Measurements from ENCODE around the gene IQCN. TPM values are rescaled to one million over a fixed set of nuclear protein-coding genes. Genes with fewer than 3 reads are reported as not detected.

The IQCN gene
- total and polyA plus RNA-seq, 10 of the 15 experiments (the other 5 are each of a cell fraction or from before 2014, with no cell fraction given): 0.01 to 0.54 (median 0.23) TPM; not detected in 3

- TF ChIP-seq EED (IDR thresholded peaks at IDR 0.05; ENCODE audit: low read depth): no peak
- no peak for TF ChIP-seq USF2 (IDR thresholded peaks at IDR 0.05; ENCODE audit: borderline replicate concordance, low read depth, low read length)
- no peak for TF ChIP-seq CBX3 (IDR thresholded peaks at IDR 0.05; ENCODE audit: borderline replicate concordance, low read depth)
- no peak for TF ChIP-seq RUNX3 (IDR thresholded peaks at IDR 0.05; ENCODE audit: low read length)
- no peak for TF ChIP-seq CHD1 (IDR thresholded peaks at IDR 0.05; ENCODE audit: low read depth, low read length)
- no peak for TF ChIP-seq ATF3 (IDR thresholded peaks at IDR 0.05; ENCODE audit: borderline replicate concordance, extremely low read depth, low read depth, low read length)
Observed at GRCh38 chr19:18223860-18224524, 50.3 kb downstream of the IQCN start (continued).

- ATAC-seq (no peak), FAIRE-seq (no peak), DNase-seq (ENCODE audit: low read depth, low spot score) (no peak)
- H3K27me3 ChIP-seq (replicated peaks in 1 of 2; ENCODE audit: control insufficient read depth in 2 of 2, insufficient read depth in 2 of 2, low read length in 1 of 2): peaks cover 0 to 7% of the 10 kb centered on the region in 2 experiments; a peak in 2 of 4 replicates
- ChIA-PET CTCF (interaction anchor here (0.6 to 1.6 kb wide), 5 partner anchors 12 to 105 kb away, joined by 3 to 7 read pairs (median 3); a partner anchor contains a TSS), RAD21 (ENCODE audit: unreplicated experiment) (no interaction called here), SMC1A (ENCODE audit: uncharacterized antibody, unreplicated experiment) (interaction anchor here (0.6 to 2.2 kb wide), 5 partner anchors 10 to 114 kb away, joined by 3 to 7 read pairs (median 3); a partner anchor contains a TSS), POLR2A (interaction anchor here (0.6 to 2.4 kb wide), 4 partner anchors 16 to 123 kb away, joined by 3 to 9 read pairs (median 6); partner anchors contain the start of gene RAB3A)
- WGBS (ENCODE audit: insufficient coverage, insufficient replicate concordance, low lambda C conversion rate, missing lambda C conversion rate): 30% methylated on average over 24 of the region's 25 CpGs
- H2AFZ ChIP-seq (ENCODE audit: control insufficient read depth, low read depth, low read length): no peak overlapping the region
- peaks cover 9% of the 10 kb centered on the region for H3K4me1 ChIP-seq (ENCODE audit: control insufficient read depth, insufficient read depth, low read length)
- intact Hi-C loops (cut with micrococcal nuclease; ENCODE audit: unreplicated experiment): no loop called here
- no peaks in the 10 kb centered on the region for H3K36me3 ChIP-seq (ENCODE audit: control insufficient read depth in 2 of 2, insufficient read depth in 2 of 2, low read length in 1 of 2)
- no TSS peak for BruUV-seq (replicated peaks)
- no peak overlapping the region for H3K4me2 ChIP-seq (ENCODE audit: control insufficient read depth, insufficient read depth)
- H3K27ac ChIP-seq (ENCODE audit: control insufficient read depth, insufficient read depth): no peak overlapping the region
- TF ChIP-seq RAD51 (IDR thresholded peaks at IDR 0.05) (no peak), MXI1 (IDR thresholded peaks at IDR 0.05; ENCODE audit: low read depth, low read length) (no peak)
- no peak overlapping the region for H3K9ac ChIP-seq (ENCODE audit: control insufficient read depth, insufficient read depth, low read length)
- H3K9me3 ChIP-seq (replicated peaks; ENCODE audit: control insufficient read depth, insufficient read depth, low read length): no peaks in the 10 kb centered on the region; the same call in 2 of the 3 replicates
- no peaks in the 10 kb centered on the region for H3K79me2 ChIP-seq (ENCODE audit: control insufficient read depth, insufficient read depth, low read length)
- H4K20me1 ChIP-seq (ENCODE audit: control insufficient read depth, insufficient read depth): no peaks in the 10 kb centered on the region
- in situ Hi-C loops (cut with MboI): no loop called here
- no peak overlapping the region for H3K4me3 ChIP-seq
Observed at GRCh38 chr19:18221815-18222725, 52.2 kb downstream of the IQCN start.
